Activated gamma-delta T cell treated with anti-CD3 and anti-CD28 coated beads, Interleukin-2, amount 50 U/mL, for 16 hours (primary cell): ENCODE measurements around the gene HIVEP2.

Experiments
- DNase-seq: peaks from one replicate; pipeline ENCODE4 v3.0.0-alpha.2; 2020; ENCODE audit warnings: low read depth

Gene HIVEP2

DNA sequence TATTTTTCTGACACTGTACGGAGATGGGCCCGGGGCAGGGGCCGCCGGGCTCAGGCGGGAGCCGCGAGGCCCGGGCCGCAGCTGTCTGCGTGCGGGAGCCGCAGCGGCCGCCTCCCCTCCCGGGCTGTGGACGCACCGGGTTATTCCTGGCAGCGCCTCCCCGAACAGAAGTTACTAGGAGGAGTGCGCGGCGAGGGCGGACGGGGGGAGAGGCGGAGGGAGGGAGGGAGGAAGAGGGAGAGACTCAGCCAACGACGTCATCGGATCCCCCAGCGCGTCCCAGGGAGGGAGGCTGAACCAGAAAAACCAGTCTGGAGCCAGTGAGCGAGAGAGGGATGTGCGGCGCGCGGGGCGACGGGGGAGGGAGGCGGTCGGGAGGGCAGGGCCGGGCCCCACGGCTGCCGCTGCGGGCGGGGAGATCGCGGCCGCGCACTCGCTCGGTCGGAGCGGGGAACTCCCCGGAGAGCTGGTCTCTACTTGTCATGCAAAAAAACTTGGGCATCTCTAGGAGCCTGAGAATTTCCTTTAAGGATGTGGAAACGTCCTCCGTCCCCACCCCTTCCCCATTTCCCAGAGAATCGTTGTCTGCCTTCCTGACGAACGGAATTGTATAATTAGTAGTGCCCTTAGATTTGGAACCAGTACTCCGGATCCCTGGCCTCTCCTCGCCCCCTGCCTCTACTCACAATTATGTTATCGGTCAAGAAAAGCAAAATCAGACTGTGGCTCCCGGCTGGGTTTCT, 1.4 kb upstream of the HIVEP2 start:
- peak; percentile 80 for DNase-seq

DNA sequence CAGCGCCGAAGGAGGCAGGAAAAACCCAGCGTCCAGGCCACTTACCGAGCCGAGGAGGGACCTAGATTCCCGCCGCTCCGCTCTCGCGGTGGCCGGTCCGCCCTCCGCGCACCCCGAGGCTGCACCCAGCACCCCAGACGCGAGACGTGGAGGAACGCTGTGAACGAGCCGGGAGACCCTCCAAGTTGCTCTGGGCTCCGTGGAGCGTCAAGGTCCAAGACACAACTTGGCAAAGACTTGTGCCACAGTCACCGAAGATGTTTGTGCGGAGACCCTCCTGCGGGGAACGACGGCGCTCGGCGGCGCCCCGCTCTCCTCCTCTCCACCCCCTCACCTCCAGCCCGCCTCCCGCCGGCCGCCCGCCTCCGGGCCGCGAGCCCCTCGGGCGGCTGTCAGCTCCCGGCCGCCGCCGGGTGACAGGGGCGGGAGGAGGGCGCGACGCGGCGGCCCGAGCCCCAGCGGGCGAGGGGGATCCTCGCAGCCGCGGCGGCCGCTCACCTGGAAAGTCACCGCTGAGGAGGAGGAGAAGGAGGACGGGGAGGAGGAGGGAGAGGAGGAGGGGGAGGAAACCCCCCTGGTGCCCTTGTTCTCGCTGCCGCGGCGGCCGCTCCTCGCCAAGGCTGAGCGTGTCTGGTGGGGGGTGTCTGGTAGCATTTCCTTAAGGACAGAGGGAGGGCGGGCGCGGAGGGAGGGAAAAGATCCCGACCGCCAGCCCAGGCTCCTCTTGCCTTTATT, 637 bp upstream of the HIVEP2 start:
- DNase-seq = peak; percentile 44

DNA sequence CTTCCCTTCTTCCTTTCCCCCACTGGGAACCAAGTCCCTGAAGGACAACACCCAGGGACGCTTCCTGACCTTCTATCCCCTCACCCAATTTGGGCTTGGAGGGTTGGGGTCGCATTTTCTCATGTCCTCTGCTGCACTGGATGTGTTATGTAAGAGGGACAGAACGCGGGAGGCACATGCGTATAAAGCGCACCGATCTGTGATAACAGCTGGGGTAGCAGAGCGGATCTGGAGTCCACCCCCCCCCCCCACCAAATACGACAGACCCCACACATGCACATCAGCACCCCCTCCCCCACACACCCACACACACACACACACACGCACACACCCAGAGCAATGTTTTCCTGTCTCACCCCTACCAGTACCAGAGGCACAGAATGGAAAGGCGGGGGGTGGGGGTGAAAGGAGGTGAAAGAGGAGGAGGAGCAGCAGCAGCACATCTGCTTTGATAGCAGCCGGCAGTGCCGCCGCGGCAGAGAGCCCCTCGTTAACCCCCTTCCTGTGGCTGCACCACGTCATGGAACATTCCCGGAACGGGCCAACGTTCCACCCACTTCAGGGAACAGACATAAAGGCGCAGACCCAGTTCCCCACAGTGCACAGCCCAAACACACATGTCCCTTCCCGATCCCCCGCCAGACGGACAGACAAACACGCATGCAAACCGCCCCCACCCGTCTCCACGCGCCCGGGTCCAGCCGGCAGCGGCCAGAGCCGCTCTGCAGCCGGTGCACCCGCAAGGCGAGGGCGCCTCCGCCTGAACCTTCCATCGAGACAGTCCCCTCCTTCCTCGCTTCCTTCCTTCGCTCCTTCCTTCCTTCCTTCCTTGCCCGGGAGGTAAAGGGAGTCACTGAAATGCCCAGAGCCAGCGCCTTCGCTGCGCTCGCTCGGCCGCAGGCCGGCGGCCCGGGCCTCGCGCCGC, 590 bp downstream of the HIVEP2 start:
- DNase-seq = peak; percentile 89

DNA sequence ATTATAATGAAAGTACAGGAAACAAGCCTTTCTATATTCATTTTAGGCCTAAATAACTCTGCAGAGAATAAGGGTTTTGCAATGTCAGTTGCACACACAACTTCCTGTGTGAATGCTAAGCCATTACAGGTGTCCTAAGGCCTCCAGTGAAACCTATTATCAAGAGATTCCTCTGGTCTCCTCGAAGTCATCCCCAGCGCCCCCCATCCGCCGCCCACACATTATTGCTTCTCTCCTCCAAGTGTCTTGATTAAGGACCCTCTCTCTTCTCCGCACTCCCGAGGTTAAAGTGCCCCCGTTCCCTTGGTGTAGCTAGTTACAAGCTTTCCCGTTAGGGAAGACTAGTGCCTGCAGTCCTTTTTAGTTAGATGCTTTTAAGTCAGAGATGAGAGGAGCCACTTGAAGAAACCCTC, 1.3 kb downstream of the HIVEP2 start:
- no peak for DNase-seq

GRCh38 chr6:142942805-142943227, 2.2 kb downstream of the HIVEP2 start:
- DNase-seq = no peak

DNA sequence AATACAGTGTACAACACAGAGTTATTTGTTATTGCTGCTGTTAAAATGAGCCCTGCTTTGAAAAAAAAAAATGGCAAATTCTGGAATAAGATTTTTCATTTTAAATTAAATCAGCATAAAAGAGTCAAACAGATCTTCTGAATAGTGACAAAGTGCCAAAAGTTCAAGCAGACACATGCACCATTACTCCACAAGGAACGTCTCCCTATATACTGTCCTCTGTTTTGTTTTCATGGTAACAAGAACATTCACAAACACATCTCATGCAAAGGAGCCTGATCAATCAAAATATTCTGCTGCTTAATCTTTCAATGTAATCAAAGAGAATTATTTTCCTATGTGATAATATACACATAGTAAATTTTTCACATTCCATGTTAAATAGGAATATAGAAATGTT, 2.7 kb downstream of the HIVEP2 start:
- no peak for DNase-seq

GRCh38 chr6:142941018-142941417, 4.0 kb downstream of the HIVEP2 start:
- no peak for DNase-seq

DNA sequence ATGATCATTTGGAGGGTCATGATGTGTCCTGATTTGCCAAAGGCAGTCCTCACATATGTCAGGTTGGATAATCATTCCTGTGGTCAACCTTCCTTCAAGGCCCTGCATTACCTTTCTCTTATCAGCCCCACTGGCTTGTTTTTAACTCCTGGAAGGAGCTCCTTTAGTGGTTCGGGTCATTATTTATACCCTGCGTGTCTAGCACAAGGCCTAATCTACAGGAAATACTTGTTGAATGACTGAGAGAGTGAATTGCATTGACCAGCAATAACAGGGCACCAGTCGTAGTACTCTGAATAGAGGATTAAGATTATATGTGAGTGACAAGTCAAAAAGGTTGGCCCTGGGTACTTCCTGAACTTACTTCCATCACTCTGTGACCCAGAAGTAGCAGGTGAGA, 4.5 kb downstream of the HIVEP2 start:
- no peak for DNase-seq

DNA sequence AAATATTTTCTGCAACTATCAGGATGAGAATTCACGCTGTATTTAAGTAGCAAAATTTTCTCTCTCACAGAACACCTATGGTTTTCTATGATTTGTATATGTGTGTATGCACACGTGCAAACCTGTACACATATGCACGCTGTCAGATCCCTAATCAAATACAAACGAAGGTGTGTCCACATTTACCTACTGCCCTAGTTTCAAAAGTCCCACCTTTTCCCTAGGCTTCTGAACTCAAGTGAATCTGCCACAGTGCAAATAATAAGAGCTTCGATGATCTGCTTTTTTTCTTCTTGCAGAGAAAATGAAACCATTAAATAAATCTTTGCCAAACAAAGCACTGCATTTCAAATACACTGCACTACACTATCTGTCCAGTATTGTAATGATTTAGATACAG, 6.5 kb downstream of the HIVEP2 start:
- no peak for DNase-seq

DNA sequence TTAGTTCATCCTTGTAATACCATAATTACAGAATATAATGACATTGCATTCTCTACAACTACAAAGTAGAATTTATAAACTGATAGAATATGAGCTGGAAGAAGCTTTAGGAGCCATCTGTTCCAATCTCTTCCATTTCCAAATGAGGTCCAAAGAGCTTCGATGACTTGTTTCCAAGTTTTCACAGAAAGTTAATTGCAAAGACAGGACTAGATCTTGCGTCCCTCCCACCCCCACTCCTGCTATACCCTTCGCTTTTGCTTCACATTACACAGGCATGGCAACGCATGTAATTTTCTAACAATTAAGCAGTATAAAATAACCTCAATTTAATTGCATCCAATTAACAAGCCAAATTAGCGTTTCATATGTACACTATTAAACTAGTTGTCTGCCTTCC, 7.0 kb downstream of the HIVEP2 start:
- no peak for DNase-seq

- no peak for DNase-seq
Observed at GRCh38 chr6:142935553-142936517, 9.1 kb downstream of the HIVEP2 start.

DNA sequence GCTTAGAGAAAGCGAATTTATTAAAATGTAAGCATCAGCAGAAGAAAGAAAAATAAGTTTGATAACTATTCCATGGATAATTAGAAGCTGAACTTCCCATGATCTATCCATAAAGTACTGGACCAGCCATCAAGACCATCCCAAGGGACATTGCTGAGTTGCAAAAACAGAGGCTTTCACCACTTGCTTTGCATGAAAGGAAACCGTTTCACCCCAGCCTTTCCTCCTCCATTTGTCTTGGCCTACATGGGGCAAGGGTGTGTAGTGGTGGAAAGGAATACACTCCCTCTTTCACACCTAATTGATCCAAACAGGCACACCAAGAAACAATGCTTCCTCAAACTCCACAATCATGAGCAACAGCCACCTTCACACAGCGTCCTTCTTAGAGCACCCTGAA, 10.4 kb downstream of the HIVEP2 start:
- no peak for DNase-seq

DNA sequence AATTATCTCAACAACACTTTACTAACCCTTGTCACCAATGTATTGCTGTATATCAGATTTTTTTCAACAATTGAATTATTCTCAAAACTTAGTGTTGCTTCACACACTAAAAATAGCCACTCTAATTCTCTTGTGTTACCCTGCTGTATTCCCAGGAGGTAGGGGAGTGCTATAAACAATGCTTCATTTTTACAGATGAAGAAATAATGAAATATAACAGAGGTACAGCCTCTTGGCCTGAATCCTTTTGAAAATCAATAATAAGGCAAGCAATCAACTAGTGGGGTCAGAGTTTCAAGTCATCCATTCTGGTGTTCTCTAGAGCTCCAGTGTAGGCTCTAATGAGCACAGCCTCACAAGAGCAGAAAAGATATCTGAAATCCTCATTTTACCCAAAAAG, 10.9 kb downstream of the HIVEP2 start:
- DNase-seq = no peak

- DNase-seq = no peak
Observed at GRCh38 chr6:142933701-142934100, 11.3 kb downstream of the HIVEP2 start.

- no peak for DNase-seq
Observed at GRCh38 chr6:142932889-142933288, 12.1 kb downstream of the HIVEP2 start.

- no peak for DNase-seq
Observed at GRCh38 chr6:142929751-142930358, 15.1 kb downstream of the HIVEP2 start.

DNA sequence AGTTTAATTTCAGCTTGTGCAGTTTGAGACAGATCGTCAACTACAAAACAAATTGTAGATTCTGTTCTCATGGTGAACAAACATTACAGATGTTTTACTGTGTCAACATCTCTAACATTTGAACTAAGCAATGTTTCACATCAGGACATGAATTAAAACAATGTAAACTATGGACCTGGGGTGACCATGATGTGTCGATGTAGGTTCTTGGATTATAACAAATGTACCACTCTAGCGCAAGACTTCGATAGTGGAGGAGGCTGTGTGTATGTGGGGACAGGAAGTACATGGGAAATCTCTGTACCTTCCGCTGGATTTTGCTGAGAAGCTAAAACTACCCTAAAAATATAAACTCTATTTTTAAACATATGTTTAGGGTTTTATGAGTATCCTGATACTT, 17.1 kb downstream of the HIVEP2 start:
- no peak for DNase-seq

GRCh38 chr6:142927271-142927580, 17.8 kb downstream of the HIVEP2 start:
- no peak for DNase-seq

- peak; percentile 61 for DNase-seq
Observed at GRCh38 chr6:142926494-142927270, 18.3 kb downstream of the HIVEP2 start.

DNA sequence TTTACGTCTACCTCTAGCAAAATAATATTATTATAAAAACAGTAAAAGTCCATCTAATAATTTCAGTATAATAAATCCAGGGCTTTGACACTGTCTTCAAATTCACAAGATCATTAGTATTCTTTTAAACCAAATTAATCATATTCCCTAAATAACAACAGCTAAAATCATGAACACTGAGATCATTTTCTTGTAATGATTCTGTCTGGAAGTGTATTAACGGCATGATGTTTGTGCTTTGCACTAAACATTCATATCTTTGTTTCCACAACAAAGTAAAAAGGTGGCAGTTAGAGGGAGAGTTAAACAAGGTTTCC, 18.8 kb downstream of the HIVEP2 start:
- DNase-seq = no peak
